Stimulated activated CD4-positive, alpha-beta T cell treated with anti-CD3 and anti-CD28 coated beads, Interleukin-2, amount 100 ng/mL, for 24 hours (primary cell): ENCODE measurements around the gene EXPH5.
A peak's percentile ranks its signal among the peaks of the same experiment; 100 is the strongest.

ENCODE experiments used
- DNase-seq, 2 donors: peaks; one replicate each; pipeline ENCODE4 v3.0.0-alpha.2; 2020

EXPH5 gene

GRCh38 chr11:108508653-108509593 is 84.6 kb downstream of the EXPH5 start:
- DNase-seq = no peak

- no peak for DNase-seq
Observed at GRCh38 chr11:108501396-108501795, 92.2 kb downstream of the EXPH5 start.

GRCh38 chr11:108500721-108501120 is 92.8 kb downstream of the EXPH5 start:
- no peak for DNase-seq

- no peak for DNase-seq
Observed at GRCh38 chr11:108500169-108500568, 93.4 kb downstream of the EXPH5 start.

- no peak for DNase-seq
Observed at GRCh38 chr11:108498816-108499408, 94.7 kb downstream of the EXPH5 start.

- peak; percentile 36 to 59 for DNase-seq
Observed at GRCh38 chr11:108498046-108498815, 95.3 kb downstream of the EXPH5 start, which contains the start of gene POGLUT3. Gene POGLUT3 (minus strand): TSS chr11:108498384. CDS start chr11:108498366, 18 bp downstream.

- DNase-seq = peak; percentile 71 to 74
Observed at GRCh38 chr11:108497317-108498045, 96.1 kb downstream of the EXPH5 start.

GRCh38 chr11:108496643-108497256 is 96.8 kb downstream of the EXPH5 start:
- no peak for DNase-seq

GRCh38 chr11:108495326-108495725 is 98.2 kb downstream of the EXPH5 start:
- no peak for DNase-seq

GRCh38 chr11:108494182-108494581 is 99.4 kb downstream of the EXPH5 start:
- no peak for DNase-seq

GRCh38 chr11:108491936-108492335 is 101.6 kb downstream of the EXPH5 start:
- no peak for DNase-seq

GRCh38 chr11:108486828-108487227 is 106.7 kb downstream of the EXPH5 start:
- DNase-seq = no peak

GRCh38 chr11:108486331-108486730 is 107.2 kb downstream of the EXPH5 start:
- DNase-seq = no peak

- no peak for DNase-seq
Observed at GRCh38 chr11:108483163-108483562, 110.4 kb downstream of the EXPH5 start.

- no peak for DNase-seq
Observed at GRCh38 chr11:108474664-108475463, 118.7 kb downstream of the EXPH5 start.

GRCh38 chr11:108472681-108473080 is 120.9 kb downstream of the EXPH5 start:
- DNase-seq = no peak

- no peak for DNase-seq
Observed at GRCh38 chr11:108468478-108468864, 125.1 kb downstream of the EXPH5 start.

GRCh38 chr11:108467091-108467823 is 126.3 kb downstream of the EXPH5 start, which contains the start of gene C11orf65:
Gene C11orf65 (minus strand): TSS chr11:108467529. CDS start chr11:108461559, 5,970 bp downstream.
- DNase-seq = peak; percentile 95

GRCh38 chr11:108466405-108466804 is 127.2 kb downstream of the EXPH5 start:
- no peak for DNase-seq
